ENCODE measurements around the gene AVPR1A. TPM values are rescaled to one million over a fixed set of nuclear protein-coding genes. Genes with fewer than 3 reads are reported as not detected.

The AVPR1A gene
- total and polyA plus RNA-seq, 3 experiments from 2014 or later = not detected

Other genes starting within 250 kb of the AVPR1A start
- gene PPM1H, start 216.1 kb downstream of the AVPR1A start, total RNA-seq = under 1 TPM; 0.13 TPM
- not detected for gene PPM1H, start 216.1 kb downstream of the AVPR1A start, polyA plus RNA-seq